HG03095 (cell line): Measurements from ENCODE around the gene ATP6V1G2.
"Not testable (repeated sequence)": the region's sequence is repeated elsewhere in the genome, so short reads cannot be mapped to it uniquely, and the experiment has no call there.

Source experiments
- ATAC-seq: cut with Tn5 transposase; IDR thresholded peaks from one replicate; pipeline ENCODE4 v1.9.1; 2021; ENCODE audit warnings: moderate library complexity; ENCODE audit not compliant: unreplicated experiment

The ATP6V1G2 gene

DNA sequence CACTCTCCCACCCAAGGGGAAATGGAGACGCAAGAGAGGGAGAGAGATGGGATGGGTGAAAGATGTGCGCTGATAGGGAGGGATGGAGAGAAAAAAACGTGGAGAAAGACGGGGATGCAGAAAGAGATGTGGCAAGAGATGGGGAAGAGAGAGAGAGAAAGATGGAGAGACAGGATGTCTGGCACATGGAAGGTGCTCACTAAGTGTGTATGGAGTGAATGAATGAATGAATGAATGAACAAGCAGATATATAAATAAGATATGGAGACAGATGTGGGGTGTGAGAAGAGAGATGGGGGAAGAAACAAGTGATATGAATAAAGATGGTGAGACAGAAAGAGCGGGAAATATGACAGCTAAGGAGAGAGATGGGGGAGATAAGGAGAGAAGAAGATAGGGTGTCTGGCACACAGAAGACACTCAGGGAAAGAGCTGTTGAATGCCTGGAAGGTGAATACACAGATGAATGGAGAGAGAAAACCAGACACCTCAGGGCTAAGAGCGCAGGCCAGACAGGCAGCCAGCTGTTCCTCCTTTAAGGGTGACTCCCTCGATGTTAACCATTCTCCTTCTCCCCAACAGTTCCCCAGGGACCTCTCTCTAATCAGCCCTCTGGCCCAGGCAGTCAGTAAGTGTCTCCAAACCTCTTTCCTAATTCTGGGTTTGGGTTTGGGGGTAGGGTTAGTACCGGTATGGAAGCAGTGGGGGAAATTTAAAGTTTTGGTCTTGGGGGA lies 29.7 kb upstream of the ATP6V1G2 start:
- ATAC-seq: no peak

DNA sequence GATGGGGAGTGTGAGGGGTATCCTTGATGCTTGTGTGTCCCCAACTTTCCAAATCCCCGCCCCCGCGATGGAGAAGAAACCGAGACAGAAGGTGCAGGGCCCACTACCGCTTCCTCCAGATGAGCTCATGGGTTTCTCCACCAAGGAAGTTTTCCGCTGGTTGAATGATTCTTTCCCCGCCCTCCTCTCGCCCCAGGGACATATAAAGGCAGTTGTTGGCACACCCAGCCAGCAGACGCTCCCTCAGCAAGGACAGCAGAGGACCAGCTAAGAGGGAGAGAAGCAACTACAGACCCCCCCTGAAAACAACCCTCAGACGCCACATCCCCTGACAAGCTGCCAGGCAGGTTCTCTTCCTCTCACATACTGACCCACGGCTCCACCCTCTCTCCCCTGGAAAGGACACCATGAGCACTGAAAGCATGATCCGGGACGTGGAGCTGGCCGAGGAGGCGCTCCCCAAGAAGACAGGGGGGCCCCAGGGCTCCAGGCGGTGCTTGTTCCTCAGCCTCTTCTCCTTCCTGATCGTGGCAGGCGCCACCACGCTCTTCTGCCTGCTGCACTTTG lies 29.0 kb upstream of the ATP6V1G2 start, which contains the start of gene TNF:
TNF (plus strand) TSS at position 231 of the 567 bp plus-strand sequence; CDS start at position 408, 177 bp downstream.
- ATAC-seq: no peak

DNA sequence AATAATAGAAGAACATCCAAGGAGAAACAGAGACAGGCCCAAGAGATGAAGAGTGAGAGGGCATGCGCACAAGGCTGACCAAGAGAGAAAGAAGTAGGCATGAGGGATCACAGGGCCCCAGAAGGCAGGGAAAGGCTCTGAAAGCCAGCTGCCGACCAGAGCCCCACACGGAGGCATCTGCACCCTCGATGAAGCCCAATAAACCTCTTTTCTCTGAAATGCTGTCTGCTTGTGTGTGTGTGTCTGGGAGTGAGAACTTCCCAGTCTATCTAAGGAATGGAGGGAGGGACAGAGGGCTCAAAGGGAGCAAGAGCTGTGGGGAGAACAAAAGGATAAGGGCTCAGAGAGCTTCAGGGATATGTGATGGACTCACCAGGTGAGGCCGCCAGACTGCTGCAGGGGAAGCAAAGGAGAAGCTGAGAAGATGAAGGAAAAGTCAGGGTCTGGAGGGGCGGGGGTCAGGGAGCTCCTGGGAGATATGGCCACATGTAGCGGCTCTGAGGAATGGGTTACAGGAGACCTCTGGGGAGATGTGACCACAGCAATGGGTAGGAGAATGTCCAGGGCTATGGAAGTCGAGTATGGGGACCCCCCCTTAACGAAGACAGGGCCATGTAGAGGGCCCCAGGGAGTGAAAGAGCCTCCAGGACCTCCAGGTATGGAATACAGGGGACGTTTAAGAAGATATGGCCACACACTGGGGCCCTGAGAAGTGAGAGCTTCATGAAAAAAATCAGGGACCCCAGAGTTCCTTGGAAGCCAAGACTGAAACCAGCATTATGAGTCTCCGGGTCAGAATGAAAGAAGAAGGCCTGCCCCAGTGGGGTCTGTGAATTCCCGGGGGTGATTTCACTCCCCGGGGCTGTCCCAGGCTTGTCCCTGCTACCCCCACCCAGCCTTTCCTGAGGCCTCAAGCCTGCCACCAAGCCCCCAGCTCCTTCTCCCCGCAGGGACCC lies 28.0 kb upstream of the ATP6V1G2 start:
- ATAC-seq: no peak

DNA sequence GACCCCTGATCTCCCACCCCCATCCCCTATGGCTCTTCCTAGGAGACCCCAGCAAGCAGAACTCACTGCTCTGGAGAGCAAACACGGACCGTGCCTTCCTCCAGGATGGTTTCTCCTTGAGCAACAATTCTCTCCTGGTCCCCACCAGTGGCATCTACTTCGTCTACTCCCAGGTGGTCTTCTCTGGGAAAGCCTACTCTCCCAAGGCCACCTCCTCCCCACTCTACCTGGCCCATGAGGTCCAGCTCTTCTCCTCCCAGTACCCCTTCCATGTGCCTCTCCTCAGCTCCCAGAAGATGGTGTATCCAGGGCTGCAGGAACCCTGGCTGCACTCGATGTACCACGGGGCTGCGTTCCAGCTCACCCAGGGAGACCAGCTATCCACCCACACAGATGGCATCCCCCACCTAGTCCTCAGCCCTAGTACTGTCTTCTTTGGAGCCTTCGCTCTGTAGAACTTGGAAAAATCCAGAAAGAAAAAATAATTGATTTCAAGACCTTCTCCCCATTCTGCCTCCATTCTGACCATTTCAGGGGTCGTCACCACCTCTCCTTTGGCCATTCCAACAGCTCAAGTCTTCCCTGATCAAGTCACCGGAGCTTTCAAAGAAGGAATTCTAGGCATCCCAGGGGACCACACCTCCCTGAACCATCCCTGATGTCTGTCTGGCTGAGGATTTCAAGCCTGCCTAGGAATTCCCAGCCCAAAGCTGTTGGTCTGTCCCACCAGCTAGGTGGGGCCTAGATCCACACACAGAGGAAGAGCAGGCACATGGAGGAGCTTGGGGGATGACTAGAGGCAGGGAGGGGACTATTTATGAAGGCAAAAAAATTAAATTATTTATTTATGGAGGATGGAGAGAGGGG lies 27.1 kb upstream of the ATP6V1G2 start:
- ATAC-seq: no peak

DNA sequence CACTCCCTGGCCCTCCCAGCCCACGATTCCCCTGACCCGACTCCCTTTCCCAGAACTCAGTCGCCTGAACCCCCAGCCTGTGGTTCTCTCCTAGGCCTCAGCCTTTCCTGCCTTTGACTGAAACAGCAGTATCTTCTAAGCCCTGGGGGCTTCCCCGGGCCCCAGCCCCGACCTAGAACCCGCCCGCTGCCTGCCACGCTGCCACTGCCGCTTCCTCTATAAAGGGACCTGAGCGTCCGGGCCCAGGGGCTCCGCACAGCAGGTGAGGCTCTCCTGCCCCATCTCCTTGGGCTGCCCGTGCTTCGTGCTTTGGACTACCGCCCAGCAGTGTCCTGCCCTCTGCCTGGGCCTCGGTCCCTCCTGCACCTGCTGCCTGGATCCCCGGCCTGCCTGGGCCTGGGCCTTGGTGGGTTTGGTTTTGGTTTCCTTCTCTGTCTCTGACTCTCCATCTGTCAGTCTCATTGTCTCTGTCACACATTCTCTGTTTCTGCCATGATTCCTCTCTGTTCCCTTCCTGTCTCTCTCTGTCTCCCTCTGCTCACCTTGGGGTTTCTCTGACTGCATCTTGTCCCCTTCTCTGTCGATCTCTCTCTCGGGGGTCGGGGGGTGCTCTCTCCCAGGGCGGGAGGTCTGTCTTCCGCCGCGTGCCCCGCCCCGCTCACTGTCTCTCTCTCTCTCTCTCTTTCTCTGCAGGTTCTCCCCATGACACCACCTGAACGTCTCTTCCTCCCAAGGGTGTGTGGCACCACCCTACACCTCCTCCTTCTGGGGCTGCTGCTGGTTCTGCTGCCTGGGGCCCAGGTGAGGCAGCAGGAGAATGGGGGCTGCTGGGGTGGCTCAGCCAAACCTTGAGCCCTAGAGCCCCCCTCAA lies 25.9 kb upstream of the ATP6V1G2 start, which contains the start of gene LTA:
LTA (plus strand) TSS at position 249 of the 871 bp plus-strand sequence; CDS start at position 703, 454 bp downstream.
- peak; percentile 35 for ATAC-seq

DNA sequence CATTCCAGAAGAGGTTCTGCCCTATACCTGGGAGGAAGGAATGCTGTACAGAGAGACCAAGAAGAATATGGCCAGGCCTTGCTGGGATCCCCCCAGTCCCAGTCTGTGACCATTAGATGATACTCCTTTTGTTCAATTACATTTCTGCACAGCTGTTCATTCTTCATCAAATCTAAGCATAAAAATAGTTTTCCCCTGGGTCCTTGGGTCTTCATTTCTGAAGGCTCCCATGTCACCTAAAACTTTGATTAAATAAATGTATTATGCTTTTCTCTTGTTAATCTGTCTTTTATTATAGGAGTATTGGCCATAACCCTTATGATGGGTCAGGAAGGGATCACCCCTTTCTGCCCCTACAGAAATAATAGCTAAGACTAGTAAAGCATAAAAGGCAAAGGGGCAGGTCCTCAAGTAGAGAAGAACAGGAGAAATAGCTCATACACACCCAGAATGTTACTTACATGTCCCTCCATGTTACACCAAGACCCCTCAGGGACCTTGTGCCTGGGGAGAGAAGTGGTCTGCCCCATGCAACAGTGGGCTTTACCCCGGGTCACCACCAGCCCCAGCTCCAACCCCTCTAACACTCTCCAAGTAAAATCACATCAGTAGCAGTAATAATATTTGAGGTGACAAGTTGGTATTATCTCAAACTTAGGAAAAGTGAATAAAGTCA lies 23.6 kb upstream of the ATP6V1G2 start:
- ATAC-seq: no peak

DNA sequence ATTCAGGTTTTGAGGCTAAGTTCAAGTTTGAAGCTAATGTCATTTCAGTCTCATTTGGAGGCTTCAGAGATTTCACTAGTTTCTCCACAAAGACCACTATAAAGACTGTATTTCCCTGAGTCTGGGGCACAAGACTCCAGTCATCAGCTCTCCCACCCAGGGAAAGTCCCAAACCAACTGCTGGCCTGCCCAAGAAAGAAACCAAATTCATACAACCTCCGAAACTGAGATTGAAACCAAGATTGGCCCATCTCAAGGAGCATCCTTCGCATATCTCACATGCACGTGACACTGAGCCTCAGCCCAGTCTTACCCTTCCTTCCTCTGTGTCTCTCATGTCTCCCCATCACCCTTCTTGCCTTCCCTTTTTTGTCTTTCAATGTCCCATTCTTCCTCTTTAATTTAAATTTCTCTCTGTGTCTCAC lies 22.1 kb upstream of the ATP6V1G2 start:
- peak; percentile 39 for ATAC-seq

DNA sequence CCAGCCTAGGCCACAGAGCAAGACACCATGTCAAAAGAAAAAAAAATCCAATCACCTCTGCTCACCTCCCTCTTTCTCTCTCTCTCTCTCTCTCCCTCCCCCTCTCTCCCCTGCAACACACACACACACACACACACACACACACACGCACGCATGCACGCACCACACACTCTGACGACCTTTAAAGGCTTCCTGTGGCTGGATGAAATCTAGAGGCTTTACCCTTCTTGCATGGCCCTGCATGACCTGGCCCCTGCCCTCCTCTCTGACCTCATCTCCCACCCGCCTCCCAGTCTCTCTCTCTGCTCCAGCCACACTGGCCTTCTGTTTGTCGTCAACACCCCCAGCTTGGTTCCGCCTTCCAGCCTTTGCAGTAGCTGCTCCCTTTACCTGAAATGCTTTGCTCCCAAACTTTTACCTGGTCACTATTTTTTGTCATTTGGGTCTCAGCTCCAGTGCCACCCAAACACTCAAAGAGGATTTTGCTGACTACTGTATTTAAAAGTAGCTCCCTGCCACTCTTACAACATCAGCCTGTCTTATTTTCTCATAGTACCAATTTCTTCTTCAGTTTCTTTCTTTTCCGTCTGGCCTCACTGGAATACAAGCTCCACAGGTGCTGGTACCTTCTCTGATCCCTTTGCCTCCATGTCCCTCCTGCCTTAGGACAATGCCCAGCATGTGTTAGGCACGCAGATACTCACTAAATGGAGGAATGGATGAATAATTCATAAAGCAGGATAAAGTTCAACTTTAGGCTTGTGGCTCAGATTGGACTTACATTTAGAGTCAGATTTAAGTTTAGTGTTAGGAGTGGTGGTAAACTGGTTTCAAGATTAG lies 21.3 kb upstream of the ATP6V1G2 start:
- no peak for ATAC-seq

DNA sequence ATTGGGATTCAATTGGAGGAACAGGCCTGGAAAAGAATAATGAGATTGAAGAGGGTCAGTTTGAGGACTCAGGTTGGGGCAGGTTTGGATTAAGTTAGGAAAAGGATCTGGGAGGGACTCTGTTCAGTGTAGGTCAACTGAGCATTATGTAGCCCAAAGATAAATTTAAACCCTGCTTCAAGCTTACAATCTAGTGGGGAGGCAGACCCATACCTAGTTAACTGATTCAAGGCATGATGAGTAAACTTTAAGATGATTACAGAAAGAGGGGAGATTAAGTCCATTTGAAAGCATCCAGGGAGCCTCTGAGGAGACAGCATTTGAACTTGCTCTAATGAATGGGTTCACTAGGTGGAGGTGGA lies 14.3 kb upstream of the ATP6V1G2 start:
- no peak for ATAC-seq

DNA sequence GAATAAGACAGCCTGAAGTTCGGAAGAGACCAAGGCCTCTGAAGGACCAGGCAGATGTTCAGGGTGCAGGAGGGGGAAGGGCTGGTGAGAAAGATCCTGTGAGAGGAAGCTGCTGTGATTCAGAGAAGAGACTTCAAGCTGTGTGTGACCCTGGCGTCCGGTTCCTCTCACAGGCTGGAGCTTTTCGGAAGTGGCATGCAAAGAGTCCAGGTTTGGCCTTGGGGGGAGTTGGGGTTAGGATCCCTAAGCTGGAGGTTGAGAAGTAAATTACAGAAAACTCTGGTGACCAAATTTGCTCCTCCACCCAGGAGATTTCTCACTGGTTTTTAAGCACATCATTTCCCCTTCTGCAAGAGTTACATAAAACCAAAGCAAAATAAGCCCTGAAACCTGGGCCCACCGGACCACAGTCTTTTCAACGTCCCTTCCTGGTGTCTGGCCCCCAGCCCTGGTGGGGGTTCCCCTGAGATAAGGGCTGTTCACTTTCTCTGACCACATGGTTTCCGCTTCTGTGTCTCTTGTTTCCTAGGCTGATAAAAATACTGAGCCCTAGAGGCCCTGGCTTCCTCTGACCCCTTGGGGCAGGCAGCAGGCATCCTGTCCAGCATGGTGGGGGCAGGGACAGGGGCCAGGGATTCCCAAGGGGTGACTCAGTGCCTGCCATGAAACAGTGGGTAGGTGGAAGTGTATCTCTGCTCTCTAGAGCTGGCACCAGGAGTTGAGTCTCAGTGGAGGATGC lies 13.7 kb upstream of the ATP6V1G2 start:
- peak; percentile 49 for ATAC-seq

DNA sequence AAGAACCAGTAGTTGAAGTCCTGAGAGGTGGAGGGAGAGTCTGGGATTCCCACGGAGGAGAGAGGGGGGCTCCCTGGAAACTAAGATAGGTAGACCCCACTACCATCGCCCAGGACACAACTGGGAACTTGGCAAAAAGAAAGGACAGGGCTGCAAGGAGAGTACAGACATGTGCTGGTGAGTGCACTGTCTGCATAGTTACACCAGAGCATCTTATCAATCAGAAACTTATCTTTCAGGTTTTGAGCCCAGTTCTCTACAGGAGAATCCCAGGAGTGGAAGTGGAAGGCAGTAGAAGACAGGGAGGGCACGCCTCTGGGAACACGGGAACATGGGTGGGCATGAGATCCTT lies 13.2 kb upstream of the ATP6V1G2 start:
- ATAC-seq: no peak

DNA sequence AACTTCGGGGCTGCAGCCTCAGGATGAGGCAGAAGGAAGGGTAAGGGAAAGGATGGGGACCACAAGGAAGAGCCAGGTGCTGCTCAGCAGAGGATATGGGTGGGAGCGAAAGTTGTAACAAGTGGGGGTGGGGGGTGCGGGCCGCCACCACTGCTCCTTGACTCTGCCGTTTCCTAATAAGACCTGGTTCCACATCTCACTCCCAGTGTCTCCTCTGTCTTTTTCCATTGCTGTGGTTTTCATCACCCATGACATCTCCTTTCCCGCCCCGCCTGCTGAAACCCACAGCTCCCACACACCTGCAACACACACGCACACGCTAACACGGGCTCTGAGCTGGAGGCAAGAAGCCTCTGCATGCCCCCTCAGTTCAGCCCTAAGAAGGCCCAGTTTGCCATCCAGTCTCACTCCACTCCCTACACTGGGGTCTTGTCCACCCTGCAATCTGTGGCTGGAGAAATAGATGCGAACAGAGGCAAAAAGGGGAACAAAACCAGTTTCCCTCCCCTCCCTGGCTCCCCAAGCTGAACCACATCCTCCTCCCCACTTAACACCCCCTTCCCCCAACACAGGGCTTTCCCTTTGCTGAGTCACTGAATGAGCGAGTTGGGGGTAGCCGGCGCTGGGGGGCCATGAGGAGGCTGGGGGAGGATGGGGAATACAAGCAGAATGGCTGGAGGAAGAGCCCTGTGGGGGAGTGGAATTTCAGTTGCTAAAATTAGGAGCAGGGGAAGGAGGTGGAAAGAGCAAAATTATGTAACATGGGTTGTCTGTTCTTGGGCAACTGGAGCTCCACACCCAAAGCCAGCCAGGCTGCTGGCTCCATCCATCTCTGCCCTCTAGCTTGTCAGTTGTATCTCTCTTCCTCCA lies 12.5 kb upstream of the ATP6V1G2 start:
- no peak for ATAC-seq

DNA sequence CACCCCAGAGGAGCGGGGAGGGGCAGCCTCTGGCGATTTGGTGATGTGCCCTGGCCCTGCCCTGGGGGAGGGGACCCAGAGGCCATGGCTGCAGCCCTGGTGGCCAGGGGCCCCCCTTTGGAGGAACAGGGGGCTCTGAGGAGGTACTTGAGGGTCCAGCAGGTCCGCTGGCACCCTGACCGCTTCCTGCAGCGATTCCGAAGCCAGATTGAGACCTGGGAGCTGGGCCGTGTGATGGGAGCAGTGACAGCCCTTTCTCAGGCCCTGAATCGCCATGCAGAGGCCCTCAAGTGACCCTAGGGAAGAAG lies 11.9 kb upstream of the ATP6V1G2 start:
- ATAC-seq: no peak

DNA sequence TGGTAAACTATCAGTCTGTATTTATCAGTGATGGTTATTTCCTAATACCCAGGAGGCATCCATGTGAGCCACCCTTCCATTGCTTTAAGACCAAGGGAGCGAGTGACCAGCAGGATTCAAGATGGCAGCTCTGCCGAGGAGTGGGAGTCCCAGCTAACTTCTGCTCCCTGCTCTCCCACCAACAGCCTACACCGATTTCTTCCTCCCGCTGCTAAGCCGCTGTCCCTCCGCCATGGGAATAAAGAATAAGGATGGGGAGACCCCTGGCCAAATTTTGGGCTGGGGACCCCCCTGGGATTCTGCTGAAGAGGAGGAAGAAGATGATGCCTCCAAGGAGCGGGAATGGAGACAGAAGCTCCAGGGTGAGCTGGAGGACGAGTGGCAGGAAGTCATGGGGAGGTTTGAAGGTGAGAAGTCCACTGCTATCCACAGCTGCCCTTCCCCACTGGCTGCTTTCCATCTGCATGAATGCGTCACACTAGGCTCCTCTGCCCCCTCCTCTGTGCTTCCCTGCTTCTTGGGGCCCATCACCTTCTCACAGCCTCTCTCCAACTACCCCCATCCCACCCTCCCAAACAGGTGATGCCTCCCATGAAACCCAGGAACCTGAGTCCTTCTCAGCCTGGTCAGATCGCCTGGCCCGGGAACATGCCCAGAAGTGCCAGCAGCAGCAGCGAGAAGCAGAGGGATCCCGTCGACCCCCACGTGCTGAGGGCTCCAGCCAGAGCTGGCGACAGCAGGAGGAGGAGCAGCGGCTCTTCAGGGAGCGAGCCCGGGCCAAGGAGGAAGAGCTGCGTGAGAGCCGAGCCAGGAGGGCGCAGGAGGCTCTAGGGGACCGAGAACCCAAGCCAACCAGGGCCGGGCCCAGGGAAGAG lies 11.3 kb upstream of the ATP6V1G2 start:
- ATAC-seq: no peak

DNA sequence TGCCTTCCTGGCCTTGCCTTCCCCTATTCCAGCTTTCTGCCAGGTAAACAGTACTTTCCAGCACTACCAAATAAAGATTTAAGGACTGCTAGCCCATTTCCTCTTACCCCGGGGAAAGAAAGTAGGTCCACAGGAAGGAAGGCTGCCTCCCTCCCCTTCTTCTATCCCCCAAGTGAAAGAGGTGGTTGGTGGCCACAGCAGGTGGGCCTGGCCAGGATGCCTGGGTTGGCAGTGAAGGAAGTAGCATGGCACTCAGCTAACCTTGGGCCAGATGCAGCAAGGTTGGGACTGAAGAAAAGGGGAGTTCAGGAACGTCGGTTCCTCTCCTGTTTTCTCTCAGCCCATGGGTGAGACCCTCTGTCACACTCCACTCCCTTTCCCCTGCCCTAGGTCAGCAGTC lies 9.9 kb upstream of the ATP6V1G2 start:
- ATAC-seq: no peak

DNA sequence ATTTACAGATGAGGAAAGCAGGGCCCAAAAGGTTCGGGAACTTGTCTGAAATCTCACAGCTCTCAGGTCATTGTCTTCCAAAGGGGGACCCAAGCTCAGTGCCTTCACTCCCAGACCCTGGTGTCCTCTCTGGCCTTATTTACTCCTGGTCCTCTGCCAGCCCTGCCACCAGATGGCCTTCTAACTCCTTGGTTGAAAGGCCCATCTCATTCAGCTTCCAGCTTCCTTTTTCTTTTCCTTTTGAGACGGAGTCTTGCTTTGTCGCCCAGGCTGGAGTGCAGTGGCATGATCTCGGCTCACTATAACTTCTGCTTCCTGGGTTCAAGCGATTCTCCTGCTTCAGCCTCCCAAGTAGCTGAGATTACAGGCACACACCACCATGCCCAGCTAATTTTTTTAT lies 5.0 kb upstream of the ATP6V1G2 start:
- ATAC-seq: not testable (repeated sequence)
